Mucosa of descending colon (tissue), 3 donors: Measurements from ENCODE around the gene NNT. TPM values are rescaled to one million over a fixed set of nuclear protein-coding genes. Genes with fewer than 3 reads are reported as not detected.

Experiments
- ATAC-seq: fragments of 200-7000 bp; cut with Tn5 transposase; one replicate; pipeline ENCODE4 v1.9.1; 2020; ENCODE audit warnings: mild to moderate bottlenecking, moderate library complexity
- DNase-seq, 3 donors: peaks; one replicate each; pipeline ENCODE4 v3.0.0-alpha.2; 2020
- H3K36me3 ChIP-seq: fragments of 200-600 bp; one replicate; pipeline ENCODE4 v1.8.0; 2021; ENCODE audit warnings: low read depth, mild to moderate bottlenecking
- H3K4me1 ChIP-seq: fragments of 200-600 bp; one replicate; pipeline ENCODE4 v1.8.0; 2021; ENCODE audit warnings: low read depth, mild to moderate bottlenecking
- H3K4me3 ChIP-seq: fragments of 200-600 bp; one replicate; pipeline ENCODE4 v1.8.0; 2021; ENCODE audit warnings: mild to moderate bottlenecking
- H3K9me3 ChIP-seq: fragments of 200-600 bp; one replicate; pipeline ENCODE4 v1.8.0; 2021; ENCODE audit warnings: mild to moderate bottlenecking
- intact Hi-C, 2 donors: fragments of 100-400 bp; cut with DNase I in 1 of 2; cut with micrococcal nuclease in 1 of 2; formaldehyde crosslinking; loops; one replicate each; pipeline versions ENCODE4 v1.11.0 to v1.11.1; 2022; cut with DNase I, micrococcal nuclease
- total RNA-seq, 3 donors: library from RNA; stranded (reverse); fragmentation: NEBNext Ultra II Directional in 2 of 3; extraction: Animal tissue kit (Norgen Biotek cat#: 25700) in 2 of 3; gene quantifications; one replicate each; pipeline versions ENCODE4 v1.2.1 to v1.2.4, GENCODE V29; 2021 to 2023
- TF ChIP-seq, protein P1 (sequence below): fragments of 200-600 bp; IDR thresholded peaks from one replicate; pipeline ENCODE4 v1.8.0; 2022; ENCODE audit warnings: antibody characterized with exemption, mild to moderate bottlenecking
- donor health status: DM: no; HTN: no; CAD: no; lungs with moderate emphysema.
- donor health status: DM: no; HTN: no; CAD: no.
- donor health status: DM: no; HTN: yes; CAD: no.

NNT gene
- total RNA-seq, 3 donors from 2014 or later = 111 to 121 (median 119) TPM

DNA sequence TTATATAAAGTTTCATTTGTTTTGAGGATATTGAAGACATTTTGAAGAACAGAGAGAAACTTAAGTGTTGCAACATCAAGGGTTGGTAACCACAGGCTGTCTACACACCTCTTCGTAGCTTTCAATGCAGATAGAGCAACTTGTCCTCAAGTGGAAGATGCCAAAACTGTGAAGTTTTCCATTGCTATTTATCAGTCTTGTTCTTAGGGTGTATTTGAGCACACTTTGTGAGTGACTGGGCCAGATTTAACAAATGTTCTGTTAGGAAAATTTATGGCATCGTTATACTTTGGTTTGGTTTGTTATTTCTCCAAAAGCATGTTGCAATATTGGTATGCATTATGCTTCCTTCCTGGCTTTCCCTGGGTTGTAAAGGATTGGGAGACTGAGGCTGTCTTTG, 31.6 kb downstream of the NNT start:
- DNase-seq = no peak
- intact Hi-C loops = no loop called here
- no peaks in the 10 kb centered on the region for H3K9me3 ChIP-seq

GRCh38 chr5:43635374-43635773, 32.4 kb downstream of the NNT start:
- TF ChIP-seq, protein P1, sequence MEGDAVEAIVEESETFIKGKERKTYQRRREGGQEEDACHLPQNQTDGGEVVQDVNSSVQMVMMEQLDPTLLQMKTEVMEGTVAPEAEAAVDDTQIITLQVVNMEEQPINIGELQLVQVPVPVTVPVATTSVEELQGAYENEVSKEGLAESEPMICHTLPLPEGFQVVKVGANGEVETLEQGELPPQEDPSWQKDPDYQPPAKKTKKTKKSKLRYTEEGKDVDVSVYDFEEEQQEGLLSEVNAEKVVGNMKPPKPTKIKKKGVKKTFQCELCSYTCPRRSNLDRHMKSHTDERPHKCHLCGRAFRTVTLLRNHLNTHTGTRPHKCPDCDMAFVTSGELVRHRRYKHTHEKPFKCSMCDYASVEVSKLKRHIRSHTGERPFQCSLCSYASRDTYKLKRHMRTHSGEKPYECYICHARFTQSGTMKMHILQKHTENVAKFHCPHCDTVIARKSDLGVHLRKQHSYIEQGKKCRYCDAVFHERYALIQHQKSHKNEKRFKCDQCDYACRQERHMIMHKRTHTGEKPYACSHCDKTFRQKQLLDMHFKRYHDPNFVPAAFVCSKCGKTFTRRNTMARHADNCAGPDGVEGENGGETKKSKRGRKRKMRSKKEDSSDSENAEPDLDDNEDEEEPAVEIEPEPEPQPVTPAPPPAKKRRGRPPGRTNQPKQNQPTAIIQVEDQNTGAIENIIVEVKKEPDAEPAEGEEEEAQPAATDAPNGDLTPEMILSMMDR = no peak
- Histone ChIP-seq H3K4me1 (no peaks in the 10 kb centered on the region), H3K4me3 (no peak overlapping the region), H3K36me3 (no peaks in the 10 kb centered on the region), H3K9me3 (no peaks in the 10 kb centered on the region)
- no peak for ATAC-seq
- DNase-seq = no peak
- intact Hi-C loops = no loop called here

More for the DNA sequence above, 31.6 kb downstream of the NNT start:
- no peak for ATAC-seq
- Histone ChIP-seq H3K36me3 (no peaks in the 10 kb centered on the region), H3K4me1 (no peaks in the 10 kb centered on the region), H3K4me3 (no peak overlapping the region)
- TF ChIP-seq, protein P1 = no peak

DNA sequence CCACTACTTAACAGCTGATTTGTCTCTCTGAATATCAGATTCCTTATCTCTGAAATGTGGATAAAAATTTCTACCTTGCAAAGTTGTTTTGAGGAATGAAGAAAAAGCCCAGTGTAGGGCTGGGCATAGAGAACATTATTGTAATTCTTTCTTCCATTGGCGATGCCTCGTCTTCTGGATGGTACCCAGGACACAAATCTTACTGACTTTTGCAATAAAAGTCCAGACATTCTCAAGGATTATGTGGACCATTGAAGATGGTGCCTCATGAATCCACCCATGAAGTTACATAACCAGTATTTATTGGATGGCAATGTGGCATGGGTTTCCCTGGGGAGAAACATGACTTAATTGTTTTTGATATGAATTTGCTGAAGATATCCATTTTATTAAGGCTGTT, 33.1 kb downstream of the NNT start:
- intact Hi-C loops = no loop called here
- H3K36me3 ChIP-seq = no peaks in the 10 kb centered on the region
- H3K4me3 ChIP-seq = no peak overlapping the region
- TF ChIP-seq, protein P1 = no peak
- H3K9me3 ChIP-seq = no peaks in the 10 kb centered on the region
- DNase-seq = no peak
- no peak for ATAC-seq
- no peaks in the 10 kb centered on the region for H3K4me1 ChIP-seq

DNA sequence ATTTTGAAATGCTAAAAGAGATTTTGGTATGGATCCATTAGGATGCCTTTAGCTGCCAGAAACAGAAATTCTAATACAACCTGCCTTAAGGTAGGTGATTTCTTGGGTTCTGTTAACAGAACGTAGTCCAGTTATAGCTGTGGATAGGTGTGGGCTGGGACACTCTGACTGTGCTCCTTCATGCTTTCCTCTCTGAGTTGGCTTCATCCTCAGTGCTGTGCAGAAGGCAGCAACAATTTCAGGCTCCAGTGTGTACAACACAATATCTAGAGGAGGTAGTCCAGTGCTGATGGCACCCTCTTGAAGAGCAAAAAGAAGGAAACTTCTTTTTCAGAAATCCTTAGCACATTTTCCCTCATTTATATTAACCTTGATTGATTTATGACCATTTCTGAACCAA, 34.4 kb downstream of the NNT start:
- no peak for ATAC-seq
- Histone ChIP-seq H3K36me3 (no peaks in the 10 kb centered on the region), H3K4me3 (no peak overlapping the region), H3K9me3 (no peaks in the 10 kb centered on the region), H3K4me1 (no peaks in the 10 kb centered on the region)
- DNase-seq = no peak
- intact Hi-C loops = no loop called here
- TF ChIP-seq, protein P1 = no peak

- Histone ChIP-seq H3K4me3 (no peak overlapping the region), H3K9me3 (no peaks in the 10 kb centered on the region), H3K36me3 (no peaks in the 10 kb centered on the region), H3K4me1 (no peaks in the 10 kb centered on the region)
- TF ChIP-seq, protein P1 = no peak
- no peak for DNase-seq
- intact Hi-C loops = no loop called here
- ATAC-seq = no peak
These were observed 35.1 kb downstream of the NNT start for GRCh38 chr5:43638107-43638506.

GRCh38 chr5:43638546-43638945, 35.6 kb downstream of the NNT start:
- ATAC-seq (no peak), DNase-seq (no peak)
- H3K4me3 ChIP-seq = no peak overlapping the region
- no peaks in the 10 kb centered on the region for H3K4me1 ChIP-seq
- H3K36me3 ChIP-seq = no peaks in the 10 kb centered on the region
- TF ChIP-seq, protein P1 = no peak
- intact Hi-C loops = no loop called here
- H3K9me3 ChIP-seq = no peaks in the 10 kb centered on the region
